K562 (cell line): Measurements from ENCODE around the gene MOXD1.

Experiments used
- GTF2F1 ChIP-seq: IDR thresholded peaks from 2 replicates; pipeline ENCODE4 v1.6.1; 2011; ENCODE audit warnings: low read depth, low read length, improper control_type of control experiment
- NCOA2 ChIP-seq, 2 experiments: fragments of 450-650 bp; IDR thresholded peaks; 2 replicates each; pipeline ENCODE4 v1.6.1; 2018; ENCODE audit warnings: mild to moderate bottlenecking in 2 of 2, moderate library complexity in 1 of 2; ENCODE audit not compliant: partially characterized antibody in 2 of 2
- RAD21 ChIP-seq, 2 experiments: fragments of 250-450 bp in 1 of 2; fragments of 450-650 bp in 1 of 2; sonication (Bioruptor Pico) in 1 of 2; formaldehyde crosslinking in 1 of 2; IDR thresholded peaks in 1 of 2; conservative IDR thresholded peaks in 1 of 2; 2 replicates each; pipeline versions ENCODE4 v1.4.0 to v1.8.0; 2020 to 2022; ENCODE audit warnings: mild to moderate bottlenecking in 2 of 2, moderate library complexity in 1 of 2
- RAD51 ChIP-seq: fragments of 450-650 bp; IDR thresholded peaks from 2 replicates; pipeline ENCODE4 v1.7.1; 2016; ENCODE audit warnings: low read depth, mild to moderate bottlenecking, borderline replicate concordance
- SFPQ ChIP-seq: fragments of 200-400 bp; formaldehyde crosslinking; IDR thresholded peaks from 2 replicates; pipeline ENCODE4 v1.6.1; 2017; ENCODE audit warnings: mild to moderate bottlenecking, low read depth, low read length, moderate library complexity
- ZBTB7A ChIP-seq: IDR thresholded peaks from 2 replicates; pipeline ENCODE4 v1.6.1; 2011; ENCODE audit warnings: low read depth, mild to moderate bottlenecking, low read length, moderate library complexity, borderline replicate concordance; ENCODE audit not compliant: control insufficient read depth
- ZNF24 ChIP-seq: fragments of 450-650 bp; IDR thresholded peaks from 2 replicates; pipeline ENCODE4 v1.6.1; 2016
- ZNF785 ChIP-seq: fragments of 250-450 bp; sonication (Bioruptor Pico); IDR thresholded peaks from 2 replicates; pipeline ENCODE4 v1.4.0; 2020; ENCODE audit warnings: mild to moderate bottlenecking
- TF ChIP-seq, protein P1 (sequence below): IDR thresholded peaks from 3 replicates; pipeline ENCODE4 v1.6.1; 2011; ENCODE audit warnings: borderline replicate concordance, mild to moderate bottlenecking; ENCODE audit not compliant: insufficient read length, insufficient read depth
- TF ChIP-seq, protein P2 (sequence below): fragments of 450-650 bp; IDR thresholded peaks from 2 replicates; pipeline ENCODE4 v1.6.1; 2016
- TF ChIP-seq, protein P3 (sequence below), 3 experiments: IDR thresholded peaks in 2 of 3; conservative IDR thresholded peaks in 1 of 3; 2 replicates each; pipeline ENCODE4 v1.5.1; 2011 to 2012; ENCODE audit warnings: low read length in 3 of 3, mild to moderate bottlenecking in 3 of 3, control low read depth in 2 of 3, improper control_type of control experiment in 1 of 3, inconsistent platforms in 1 of 3, low read depth in 1 of 3, mixed read lengths in 1 of 3, moderate library complexity in 1 of 3; ENCODE audit not compliant: insufficient read depth in 2 of 3

DNA sequence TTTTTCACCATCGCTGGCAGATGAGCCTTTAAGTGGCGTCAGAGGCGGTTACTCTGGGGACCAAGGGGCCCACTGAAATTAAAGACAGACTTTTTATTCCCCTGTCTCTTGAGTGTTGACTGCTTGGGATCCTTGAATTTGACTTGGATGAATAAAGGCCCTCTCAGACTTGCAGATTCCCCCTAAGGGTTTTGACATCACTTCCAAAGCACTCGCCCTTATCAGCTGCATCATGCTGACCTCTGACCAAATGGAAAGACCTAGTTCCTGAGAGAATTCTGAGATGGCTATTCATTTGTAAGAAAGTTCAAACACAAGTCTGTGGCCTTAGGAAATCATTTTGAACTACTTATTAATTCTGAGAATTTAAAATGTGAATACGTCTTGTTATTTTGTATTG is 13.5 kb upstream of the MOXD1 start:
- TF ChIP-seq RAD21 (CRISPR knock-in tag; conservative IDR thresholded peaks at IDR 0.05 in 1 of 2, IDR thresholded peaks at IDR 0.05 in 1 of 2) (no peak), NCOA2 (IDR thresholded peaks at IDR 0.05; ENCODE audit: partially characterized antibody in 2 of 2) (no peak), ZBTB7A (no peak), ZNF785 (CRISPR knock-in tag) (no peak), SFPQ (no peak), RAD51 (no peak), ZNF24 (no peak), GTF2F1 (no peak)
- TF ChIP-seq, protein P1, sequence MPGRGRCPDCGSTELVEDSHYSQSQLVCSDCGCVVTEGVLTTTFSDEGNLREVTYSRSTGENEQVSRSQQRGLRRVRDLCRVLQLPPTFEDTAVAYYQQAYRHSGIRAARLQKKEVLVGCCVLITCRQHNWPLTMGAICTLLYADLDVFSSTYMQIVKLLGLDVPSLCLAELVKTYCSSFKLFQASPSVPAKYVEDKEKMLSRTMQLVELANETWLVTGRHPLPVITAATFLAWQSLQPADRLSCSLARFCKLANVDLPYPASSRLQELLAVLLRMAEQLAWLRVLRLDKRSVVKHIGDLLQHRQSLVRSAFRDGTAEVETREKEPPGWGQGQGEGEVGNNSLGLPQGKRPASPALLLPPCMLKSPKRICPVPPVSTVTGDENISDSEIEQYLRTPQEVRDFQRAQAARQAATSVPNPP, result no peak
- TF ChIP-seq, protein P2, sequence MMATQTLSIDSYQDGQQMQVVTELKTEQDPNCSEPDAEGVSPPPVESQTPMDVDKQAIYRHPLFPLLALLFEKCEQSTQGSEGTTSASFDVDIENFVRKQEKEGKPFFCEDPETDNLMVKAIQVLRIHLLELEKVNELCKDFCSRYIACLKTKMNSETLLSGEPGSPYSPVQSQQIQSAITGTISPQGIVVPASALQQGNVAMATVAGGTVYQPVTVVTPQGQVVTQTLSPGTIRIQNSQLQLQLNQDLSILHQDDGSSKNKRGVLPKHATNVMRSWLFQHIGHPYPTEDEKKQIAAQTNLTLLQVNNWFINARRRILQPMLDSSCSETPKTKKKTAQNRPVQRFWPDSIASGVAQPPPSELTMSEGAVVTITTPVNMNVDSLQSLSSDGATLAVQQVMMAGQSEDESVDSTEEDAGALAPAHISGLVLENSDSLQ, result no peak
- TF ChIP-seq, protein P3, sequence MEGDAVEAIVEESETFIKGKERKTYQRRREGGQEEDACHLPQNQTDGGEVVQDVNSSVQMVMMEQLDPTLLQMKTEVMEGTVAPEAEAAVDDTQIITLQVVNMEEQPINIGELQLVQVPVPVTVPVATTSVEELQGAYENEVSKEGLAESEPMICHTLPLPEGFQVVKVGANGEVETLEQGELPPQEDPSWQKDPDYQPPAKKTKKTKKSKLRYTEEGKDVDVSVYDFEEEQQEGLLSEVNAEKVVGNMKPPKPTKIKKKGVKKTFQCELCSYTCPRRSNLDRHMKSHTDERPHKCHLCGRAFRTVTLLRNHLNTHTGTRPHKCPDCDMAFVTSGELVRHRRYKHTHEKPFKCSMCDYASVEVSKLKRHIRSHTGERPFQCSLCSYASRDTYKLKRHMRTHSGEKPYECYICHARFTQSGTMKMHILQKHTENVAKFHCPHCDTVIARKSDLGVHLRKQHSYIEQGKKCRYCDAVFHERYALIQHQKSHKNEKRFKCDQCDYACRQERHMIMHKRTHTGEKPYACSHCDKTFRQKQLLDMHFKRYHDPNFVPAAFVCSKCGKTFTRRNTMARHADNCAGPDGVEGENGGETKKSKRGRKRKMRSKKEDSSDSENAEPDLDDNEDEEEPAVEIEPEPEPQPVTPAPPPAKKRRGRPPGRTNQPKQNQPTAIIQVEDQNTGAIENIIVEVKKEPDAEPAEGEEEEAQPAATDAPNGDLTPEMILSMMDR (IDR thresholded peaks at IDR 0.05 in 2 of 3, conservative IDR thresholded peaks at IDR 0.05 in 1 of 3; ENCODE audit: insufficient read depth in 2 of 3, low read depth in 1 of 3, low read length in 3 of 3), result no peak
